Measurements from ENCODE around the gene VDAC1.

GRCh38 chr5:133925269-133925668 lies 79.5 kb downstream of the VDAC1 start:
- no peak for TF ChIP-seq CTCF (optimal IDR thresholded peaks at IDR 0.05 in 1 of 3, IDR thresholded peaks at IDR 0.05 in 1 of 3, conservative IDR thresholded peaks at IDR 0.05 in 1 of 3; ENCODE audit: extremely low read depth in 1 of 3, insufficient read depth in 2 of 3, low read length in 3 of 3)
- TF ChIP-seq EZH2 (IDR thresholded peaks at IDR 0.05; ENCODE audit: low read length), result no peak
